ENCODE measurements around the gene ANKRD53.

DNA sequence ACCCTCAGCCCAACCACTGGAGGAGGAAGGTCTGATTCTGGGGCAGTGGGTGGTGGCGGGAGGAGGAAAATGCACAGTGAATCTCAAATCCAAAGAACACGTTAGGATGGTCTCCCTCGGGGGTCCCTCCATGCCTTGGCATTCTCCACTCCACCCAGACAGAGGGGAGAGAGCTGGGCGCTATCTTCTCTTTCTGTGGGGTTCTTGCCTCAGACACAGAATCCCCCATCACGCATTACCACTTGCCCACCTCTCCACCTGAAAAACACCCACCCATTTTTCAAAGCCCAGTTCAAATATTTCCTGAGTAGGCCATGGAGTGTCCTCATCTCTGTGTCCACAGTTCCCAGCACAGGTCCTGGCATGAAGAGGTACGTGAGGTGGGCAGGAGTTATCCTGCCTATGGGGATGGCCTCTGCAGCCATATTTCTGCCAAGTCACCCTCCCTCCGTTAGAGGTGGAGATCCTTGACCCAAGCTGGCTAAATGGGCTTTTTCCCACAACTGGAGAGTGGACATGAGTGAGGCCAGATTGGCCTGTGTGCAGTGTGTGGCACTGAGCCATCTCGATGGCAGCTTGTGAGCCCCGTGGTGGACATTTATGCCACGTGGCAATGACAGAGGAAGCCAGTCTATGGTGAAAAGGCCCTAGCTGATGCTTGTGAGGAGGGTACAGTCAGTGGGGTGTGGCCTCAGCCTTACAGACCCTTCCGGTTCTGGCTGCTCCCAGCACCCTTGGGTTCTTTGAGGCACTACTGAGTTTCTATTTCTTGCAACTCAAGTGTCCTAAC lies 25.7 kb downstream of the ANKRD53 start:
- TF ChIP-seq, protein P1, sequence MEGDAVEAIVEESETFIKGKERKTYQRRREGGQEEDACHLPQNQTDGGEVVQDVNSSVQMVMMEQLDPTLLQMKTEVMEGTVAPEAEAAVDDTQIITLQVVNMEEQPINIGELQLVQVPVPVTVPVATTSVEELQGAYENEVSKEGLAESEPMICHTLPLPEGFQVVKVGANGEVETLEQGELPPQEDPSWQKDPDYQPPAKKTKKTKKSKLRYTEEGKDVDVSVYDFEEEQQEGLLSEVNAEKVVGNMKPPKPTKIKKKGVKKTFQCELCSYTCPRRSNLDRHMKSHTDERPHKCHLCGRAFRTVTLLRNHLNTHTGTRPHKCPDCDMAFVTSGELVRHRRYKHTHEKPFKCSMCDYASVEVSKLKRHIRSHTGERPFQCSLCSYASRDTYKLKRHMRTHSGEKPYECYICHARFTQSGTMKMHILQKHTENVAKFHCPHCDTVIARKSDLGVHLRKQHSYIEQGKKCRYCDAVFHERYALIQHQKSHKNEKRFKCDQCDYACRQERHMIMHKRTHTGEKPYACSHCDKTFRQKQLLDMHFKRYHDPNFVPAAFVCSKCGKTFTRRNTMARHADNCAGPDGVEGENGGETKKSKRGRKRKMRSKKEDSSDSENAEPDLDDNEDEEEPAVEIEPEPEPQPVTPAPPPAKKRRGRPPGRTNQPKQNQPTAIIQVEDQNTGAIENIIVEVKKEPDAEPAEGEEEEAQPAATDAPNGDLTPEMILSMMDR (IDR thresholded peaks at IDR 0.05; ENCODE audit: poor library complexity): no peak
- no peak for TF ChIP-seq EZH2 (IDR thresholded peaks at IDR 0.05; ENCODE audit: borderline replicate concordance)
